Measurements from ENCODE around the gene RPS26.

The RPS26 gene

GRCh38 chr12:56041552-56042429, at the start of gene RPS26:
Gene RPS26 (plus strand): TSS chr12:56041918. CDS start chr12:56042167, 249 bp downstream.
- TF ChIP-seq, protein P1, sequence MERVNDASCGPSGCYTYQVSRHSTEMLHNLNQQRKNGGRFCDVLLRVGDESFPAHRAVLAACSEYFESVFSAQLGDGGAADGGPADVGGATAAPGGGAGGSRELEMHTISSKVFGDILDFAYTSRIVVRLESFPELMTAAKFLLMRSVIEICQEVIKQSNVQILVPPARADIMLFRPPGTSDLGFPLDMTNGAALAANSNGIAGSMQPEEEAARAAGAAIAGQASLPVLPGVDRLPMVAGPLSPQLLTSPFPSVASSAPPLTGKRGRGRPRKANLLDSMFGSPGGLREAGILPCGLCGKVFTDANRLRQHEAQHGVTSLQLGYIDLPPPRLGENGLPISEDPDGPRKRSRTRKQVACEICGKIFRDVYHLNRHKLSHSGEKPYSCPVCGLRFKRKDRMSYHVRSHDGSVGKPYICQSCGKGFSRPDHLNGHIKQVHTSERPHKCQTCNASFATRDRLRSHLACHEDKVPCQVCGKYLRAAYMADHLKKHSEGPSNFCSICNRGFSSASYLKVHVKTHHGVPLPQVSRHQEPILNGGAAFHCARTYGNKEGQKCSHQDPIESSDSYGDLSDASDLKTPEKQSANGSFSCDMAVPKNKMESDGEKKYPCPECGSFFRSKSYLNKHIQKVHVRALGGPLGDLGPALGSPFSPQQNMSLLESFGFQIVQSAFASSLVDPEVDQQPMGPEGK (CRISPR knock-in tag; IDR thresholded peaks at IDR 0.05; ENCODE audit: borderline replicate concordance), result 0 out of 2 replicates have a peak, but pooled peaks have one; percentile 42
- TF ChIP-seq ZFP30 (CRISPR knock-in tag; IDR thresholded peaks at IDR 0.05), result peak; percentile 35; the same call in 1 of the 2 replicates
- 0 out of 2 replicates have a peak, but pooled peaks have one; percentile 10 for TF ChIP-seq TSHZ2 (CRISPR knock-in tag; IDR thresholded peaks at IDR 0.05)
- TF ChIP-seq GLIS3 (CRISPR knock-in tag; IDR thresholded peaks at IDR 0.05), result no peak
- TF ChIP-seq ZNF565 (CRISPR knock-in tag; conservative IDR thresholded peaks at IDR 0.05; ENCODE audit: low read depth), result no peak
- TF ChIP-seq ZC3H10 (CRISPR knock-in tag; IDR thresholded peaks at IDR 0.05), result no peak
- no peak for TF ChIP-seq ZNF70 (CRISPR knock-in tag; IDR thresholded peaks at IDR 0.05)
- TF ChIP-seq TCF4 (CRISPR knock-in tag; IDR thresholded peaks at IDR 0.05; ENCODE audit: borderline replicate concordance), result peak; percentile 39; the same call in 1 of the 2 replicates
- TF ChIP-seq, protein P2, sequence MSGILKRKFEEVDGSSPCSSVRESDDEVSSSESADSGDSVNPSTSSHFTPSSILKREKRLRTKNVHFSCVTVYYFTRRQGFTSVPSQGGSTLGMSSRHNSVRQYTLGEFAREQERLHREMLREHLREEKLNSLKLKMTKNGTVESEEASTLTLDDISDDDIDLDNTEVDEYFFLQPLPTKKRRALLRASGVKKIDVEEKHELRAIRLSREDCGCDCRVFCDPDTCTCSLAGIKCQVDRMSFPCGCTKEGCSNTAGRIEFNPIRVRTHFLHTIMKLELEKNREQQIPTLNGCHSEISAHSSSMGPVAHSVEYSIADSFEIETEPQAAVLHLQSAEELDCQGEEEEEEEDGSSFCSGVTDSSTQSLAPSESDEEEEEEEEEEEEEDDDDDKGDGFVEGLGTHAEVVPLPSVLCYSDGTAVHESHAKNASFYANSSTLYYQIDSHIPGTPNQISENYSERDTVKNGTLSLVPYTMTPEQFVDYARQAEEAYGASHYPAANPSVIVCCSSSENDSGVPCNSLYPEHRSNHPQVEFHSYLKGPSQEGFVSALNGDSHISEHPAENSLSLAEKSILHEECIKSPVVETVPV (CRISPR knock-in tag; IDR thresholded peaks at IDR 0.05), result peak; percentile 50; the same call in 1 of the 2 replicates
- no peak; the same call in 1 of the 2 replicates for TF ChIP-seq POU6F1 (CRISPR knock-in tag; IDR thresholded peaks at IDR 0.05; ENCODE audit: borderline replicate concordance, low read depth)
- peak; percentile 94 for ATAC-seq

- no peak for ATAC-seq
- TF ChIP-seq BACH2 (CRISPR knock-in tag; IDR thresholded peaks at IDR 0.05; ENCODE audit: borderline replicate concordance) (no peak), GLIS3 (CRISPR knock-in tag; IDR thresholded peaks at IDR 0.05) (no peak), SNAI2 (CRISPR knock-in tag; IDR thresholded peaks at IDR 0.05) (no peak), ZC3H10 (CRISPR knock-in tag; IDR thresholded peaks at IDR 0.05) (no peak), ZNF70 (CRISPR knock-in tag; IDR thresholded peaks at IDR 0.05) (no peak), ESRRG (CRISPR knock-in tag; IDR thresholded peaks at IDR 0.05) (no peak), OSR1 (CRISPR knock-in tag; IDR thresholded peaks at IDR 0.05) (no peak), ISL1 (CRISPR knock-in tag; IDR thresholded peaks at IDR 0.05) (no peak), TOX (CRISPR knock-in tag; IDR thresholded peaks at IDR 0.05; ENCODE audit: borderline replicate concordance) (no peak), CSDC2 (CRISPR knock-in tag; IDR thresholded peaks at IDR 0.05) (no peak), POU6F1 (CRISPR knock-in tag; IDR thresholded peaks at IDR 0.05; ENCODE audit: borderline replicate concordance, low read depth) (no peak), ARNTL (CRISPR knock-in tag; IDR thresholded peaks at IDR 0.05; ENCODE audit: borderline replicate concordance, low read depth) (no peak)
- TF ChIP-seq, protein P3, sequence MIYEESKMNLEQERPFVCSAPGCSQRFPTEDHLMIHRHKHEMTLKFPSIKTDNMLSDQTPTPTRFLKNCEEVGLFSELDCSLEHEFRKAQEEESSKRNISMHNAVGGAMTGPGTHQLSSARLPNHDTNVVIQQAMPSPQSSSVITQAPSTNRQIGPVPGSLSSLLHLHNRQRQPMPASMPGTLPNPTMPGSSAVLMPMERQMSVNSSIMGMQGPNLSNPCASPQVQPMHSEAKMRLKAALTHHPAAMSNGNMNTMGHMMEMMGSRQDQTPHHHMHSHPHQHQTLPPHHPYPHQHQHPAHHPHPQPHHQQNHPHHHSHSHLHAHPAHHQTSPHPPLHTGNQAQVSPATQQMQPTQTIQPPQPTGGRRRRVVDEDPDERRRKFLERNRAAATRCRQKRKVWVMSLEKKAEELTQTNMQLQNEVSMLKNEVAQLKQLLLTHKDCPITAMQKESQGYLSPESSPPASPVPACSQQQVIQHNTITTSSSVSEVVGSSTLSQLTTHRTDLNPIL (CRISPR knock-in tag; IDR thresholded peaks at IDR 0.05; ENCODE audit: low read depth), result no peak
- TF ChIP-seq, protein P2 (CRISPR knock-in tag; IDR thresholded peaks at IDR 0.05), result no peak
- TF ChIP-seq, protein P1 (CRISPR knock-in tag; IDR thresholded peaks at IDR 0.05; ENCODE audit: borderline replicate concordance), result no peak
Measured at GRCh38 chr12:55993230-55993853, 48.4 kb upstream of the RPS26 start.

Measured in SK-N-SH treated with all-trans-retinoic acid at 6 μM for 48 hours (cell line).